Heart right ventricle (tissue), 16 donors: ENCODE data around the gene SLC7A11. TPM values are rescaled to one million over a fixed set of nuclear protein-coding genes. Genes with fewer than 3 reads are reported as not detected.

Experiments
- ATAC-seq, 8 donors: fragments of 200-7000 bp; cut with Tn5 transposase; one replicate each; pipeline ENCODE4 v1.9.1; 2020; ENCODE audit warnings: mild to moderate bottlenecking in 8 of 8, moderate library complexity in 8 of 8, moderate number of reproducible peaks in 1 of 8
- DNase-seq, 2 donors: peaks; one replicate each; pipeline ENCODE4 v3.0.0-alpha.2; 2020
- H3K27ac ChIP-seq, 10 donors: fragments of 200-600 bp; sonication (generic) in 2 of 10; one replicate each; pipeline versions ENCODE4 v1.5.0 to v1.8.0; 2020 to 2022; ENCODE audit warnings: mild to moderate bottlenecking in 3 of 10
- H3K27me3 ChIP-seq, 7 donors: fragments of 200-600 bp; one replicate each; pipeline ENCODE4 v1.8.0; 2021 to 2022; ENCODE audit warnings: mild to moderate bottlenecking in 2 of 7
- H3K36me3 ChIP-seq, 9 donors: fragments of 200-600 bp; sonication (generic) in 1 of 9; one replicate each; pipeline versions ENCODE4 v1.5.0 to v1.8.0; 2020 to 2022; ENCODE audit warnings: mild to moderate bottlenecking in 2 of 9
- H3K4me1 ChIP-seq, 9 donors: fragments of 200-600 bp; sonication (generic) in 1 of 9; one replicate each; pipeline versions ENCODE4 v1.5.0 to v1.8.0; 2020 to 2022; ENCODE audit warnings: mild to moderate bottlenecking in 4 of 9
- H3K4me3 ChIP-seq, 10 donors: fragments of 200-600 bp; sonication (generic) in 2 of 10; one replicate each; pipeline versions ENCODE4 v1.5.0 to v1.8.0; 2020 to 2022; ENCODE audit warnings: mild to moderate bottlenecking in 7 of 10, moderate library complexity in 2 of 10
- H3K9me3 ChIP-seq, 11 donors: fragments of 200-600 bp in 10 of 11; sonication (generic) in 2 of 11; one replicate each; pipeline versions ENCODE4 v1.5.0 to v1.8.0; 2013 to 2022; ENCODE audit warnings: mild to moderate bottlenecking in 2 of 11, control low read depth in 1 of 11, moderate library complexity in 1 of 11
- CTCF ChIP-seq, 9 donors: fragments of 200-600 bp; sonication (generic) in 2 of 9; IDR thresholded peaks; one replicate each; pipeline versions ENCODE4 v1.5.0 to v1.8.0; 2021 to 2022; ENCODE audit warnings: antibody characterized with exemption in 9 of 9, mild to moderate bottlenecking in 5 of 9, moderate library complexity in 1 of 9
- WGBS, 2 donors: extraction: QIAGEN DNeasy Blood & Tissue Kit; methylation state at CpG; one replicate each; pipeline ENCODE4 v1.1.7; 2013; ENCODE audit warnings: inconsistent platforms in 1 of 2; 5-methylcytosine and 5-hydroxymethylcytosine counted together
- intact Hi-C, 10 donors: fragments of 100-400 bp; cut with DNase I; formaldehyde crosslinking; loops; one replicate each; pipeline versions ENCODE4 v1.11.1 to v1.14.2; 2022
- polyA plus RNA-seq, 2 donors: library from polyadenylated mRNA; stranded (reverse); fragments of 200-250 nt; gene quantifications; one replicate each; pipeline ENCODE4 v1.2.3, GENCODE V29; 2013
- total RNA-seq, 10 donors: library from RNA; stranded (reverse); fragmentation: NEBNext Ultra II Directional in 3 of 10; extraction: Animal tissue kit (Norgen Biotek cat#: 25700) in 3 of 10; gene quantifications; one replicate each; pipeline versions ENCODE4 v1.2.1 to v1.2.4, GENCODE V29; 2021 to 2023
- donor health status: Arrhythmogenic right ventricular cardiomyopathy.
- donor health status: ischemic (EF 13 %, LVEDD 7.1; RV severe dilation, severe dysfunction).
- donor health status: healthy with polysubstance abuse.
- donor health status: DM: no; HTN: yes; CAD: no.
- donor health status: DM: no; HTN: no; CAD: no.
- donor health status: ischemic (EF 25% LVEDD 6.9; RV normal size, moderate dysfunction).
- donor health status: ischemic (EF 25% LVEDD 5.7; RV mildly dilated, moderate dysfunction).
- donor health status: healthy.
- donor health status: DM: yes; HTN: yes; CAD: no.
- donor health status: Ischemic cardiomyopathy.
- donor health status: ischemic (EF 35%, LVEDD 5.7; RV mildly dilated, moderate dysfunction).
- donor health status: nonischemic (EF 11% LVEDD 7.7; RV severe dilation, severe dysfunction).
- donor health status: DM: yes; HTN: yes; CAD: no.
- donor health status: PGD.
- donor health status: ischemic (EF 29% LVEDD 5.4; RV normal size, mild dysfunction).
- donor health status: nonischemic (EF 23%, LVEDD 6.1; RV moderate dilation, normal function).

SLC7A11 gene
- total and polyA plus RNA-seq, 12 donors = 0.05 to 1.2 (median 0.12) TPM

GRCh38 chr4:138177278-138177968, 64.7 kb downstream of the SLC7A11 start:
- H3K27ac ChIP-seq = no peak overlapping the region
- ATAC-seq = no peak
- intact Hi-C loops = loop anchor here in 1 of 10 donors (2.0 kb wide), 1 partner anchor 83 kb away; no protein-coding TSS in a partner anchor
- H3K9me3 ChIP-seq = no peaks in the 10 kb centered on the region
- no peak for DNase-seq
- H3K4me1 ChIP-seq = peaks cover 0 to 24% (median 13%) of the 10 kb centered on the region in 9 donors
- H3K27me3 ChIP-seq = no peaks in the 10 kb centered on the region
- H3K4me3 ChIP-seq = no peak overlapping the region
- WGBS, 2 donors = 87 to 97% methylated on average over 2 of the region's 2 CpGs
- no peaks in the 10 kb centered on the region for H3K36me3 ChIP-seq
- no peak for TF ChIP-seq CTCF (IDR thresholded peaks at IDR 0.05)

- no peak for DNase-seq
- H3K4me1 ChIP-seq = peaks cover 0 to 9% (median 0%) of the 10 kb centered on the region in 9 donors
- no peak overlapping the region for H3K27ac ChIP-seq
Measured at GRCh38 chr4:138174981-138175794, 67.0 kb downstream of the SLC7A11 start.

GRCh38 chr4:138164208-138164607, 77.9 kb downstream of the SLC7A11 start:
- 89 to 90% methylated on average over 1 of the region's 1 CpG for WGBS, 2 donors
- intact Hi-C loops = no loop called here
- DNase-seq (no peak), ATAC-seq (no peak)
- no peak overlapping the region for H3K27ac ChIP-seq
- H3K27me3 ChIP-seq = no peaks in the 10 kb centered on the region
- TF ChIP-seq CTCF (IDR thresholded peaks at IDR 0.05) = no peak
- no peaks in the 10 kb centered on the region for H3K4me1 ChIP-seq
- no peaks in the 10 kb centered on the region for H3K9me3 ChIP-seq
- H3K36me3 ChIP-seq = no peaks in the 10 kb centered on the region
- no peak overlapping the region for H3K4me3 ChIP-seq

More at GRCh38 chr4:138174981-138175794, 67.0 kb downstream of the SLC7A11 start:
- no peaks in the 10 kb centered on the region for H3K9me3 ChIP-seq
- WGBS, 2 donors = 20 to 23% methylated on average over 5 of the region's 5 CpGs
- no peak overlapping the region for H3K4me3 ChIP-seq
- no peaks in the 10 kb centered on the region for H3K27me3 ChIP-seq
- no peak for TF ChIP-seq CTCF (IDR thresholded peaks at IDR 0.05)
- ATAC-seq = peak in 4 of 8 donors; percentile 51 to 88 (median 70)
- intact Hi-C loops = no loop called here
- H3K36me3 ChIP-seq = no peaks in the 10 kb centered on the region

GRCh38 chr4:138163171-138163570, 79.0 kb downstream of the SLC7A11 start:
- WGBS, 2 donors = 99 to 100% methylated on average over 2 of the region's 2 CpGs
- H3K36me3 ChIP-seq = no peaks in the 10 kb centered on the region
- H3K4me3 ChIP-seq = no peak overlapping the region
- H3K27ac ChIP-seq = no peak overlapping the region
- no peak for ATAC-seq
- H3K9me3 ChIP-seq = no peaks in the 10 kb centered on the region
- DNase-seq = no peak
- no peaks in the 10 kb centered on the region for H3K4me1 ChIP-seq
- H3K27me3 ChIP-seq = no peaks in the 10 kb centered on the region
- no peak for TF ChIP-seq CTCF (IDR thresholded peaks at IDR 0.05)
- intact Hi-C loops = no loop called here
